Loucy (cell line): ENCODE results near the gene CFAP157.

ENCODE experiments used
- H2AFZ ChIP-seq: fragments of 200-600 bp; sonication (generic); 2 replicates; pipeline ENCODE4 v1.6.0; 2016; ENCODE audit warnings: antibody characterized with exemption, mild to moderate bottlenecking, low read length, moderate library complexity
- H3F3A ChIP-seq: fragments of 200-600 bp; 2 replicates; pipeline ENCODE4 v1.6.0; 2016; ENCODE audit warnings: antibody characterized with exemption, low read depth, mild to moderate bottlenecking
- H3K27me3 ChIP-seq: fragments of 200-600 bp; sonication (generic); 2 replicates; pipeline ENCODE4 v1.6.1; 2014; ENCODE audit warnings: low read length, mild to moderate bottlenecking; ENCODE audit not compliant: insufficient read depth, poor library complexity, severe bottlenecking
- H3K36me3 ChIP-seq: fragments of 200-600 bp; sonication (generic); 2 replicates; pipeline ENCODE4 v1.6.1; 2016; ENCODE audit warnings: low read length; ENCODE audit not compliant: insufficient read depth
- H3K4me1 ChIP-seq: fragments of 200-600 bp; sonication (generic); 2 replicates; pipeline ENCODE4 v1.5.1; 2014; ENCODE audit warnings: low read length, mild to moderate bottlenecking; ENCODE audit not compliant: insufficient read depth, poor library complexity, severe bottlenecking
- H3K4me2 ChIP-seq: fragments of 200-600 bp; sonication (generic); 2 replicates; pipeline ENCODE4 v1.6.0; 2014; ENCODE audit warnings: antibody characterized with exemption, low read length, low read depth, mild to moderate bottlenecking; ENCODE audit not compliant: poor library complexity, severe bottlenecking
- H3K4me3 ChIP-seq: fragments of 200-600 bp; sonication (generic); 2 replicates; pipeline ENCODE4 v1.5.1; 2014; ENCODE audit warnings: low read length, mild to moderate bottlenecking, mixed read lengths; ENCODE audit not compliant: poor library complexity, severe bottlenecking
- H3K79me2 ChIP-seq: fragments of 200-600 bp; sonication (generic); 2 replicates; pipeline ENCODE4 v1.6.1; 2014; ENCODE audit warnings: low read length; ENCODE audit not compliant: insufficient read depth
- H3K9ac ChIP-seq: fragments of 200-600 bp; sonication (generic); 2 replicates; pipeline ENCODE4 v1.6.0; 2014; ENCODE audit warnings: mild to moderate bottlenecking, low read depth, low read length, moderate library complexity; ENCODE audit not compliant: poor library complexity, severe bottlenecking
- H3K9me2 ChIP-seq: fragments of 200-600 bp; sonication (generic); replicated peaks from 2 replicates; pipeline ENCODE4 v1.6.1; 2016; ENCODE audit warnings: low read depth, low read length, mixed read lengths
- H3K9me3 ChIP-seq: fragments of 200-600 bp; sonication (generic); 2 replicates; pipeline ENCODE4 v1.6.1; 2014; ENCODE audit warnings: mild to moderate bottlenecking, antibody characterized with exemption, low read length, low read depth; ENCODE audit not compliant: insufficient read depth
- H4K20me1 ChIP-seq: fragments of 200-600 bp; sonication (generic); 2 replicates; pipeline ENCODE4 v1.6.0; 2014; ENCODE audit warnings: antibody characterized with exemption, low read length, mild to moderate bottlenecking; ENCODE audit not compliant: insufficient read depth, poor library complexity, severe bottlenecking
- CTCF ChIP-seq: fragments of 200-600 bp; sonication (generic); conservative IDR thresholded peaks from 2 replicates; pipeline ENCODE4 v1.5.1; 2014; ENCODE audit warnings: mild to moderate bottlenecking, antibody characterized with exemption, low read length
- EZH2phosphoT487 ChIP-seq: fragments of 200-600 bp; IDR thresholded peaks from 2 replicates; pipeline ENCODE4 v1.6.1; 2018; ENCODE audit warnings: antibody characterized with exemption, mild to moderate bottlenecking, moderate library complexity, borderline replicate concordance

Gene CFAP157

DNA sequence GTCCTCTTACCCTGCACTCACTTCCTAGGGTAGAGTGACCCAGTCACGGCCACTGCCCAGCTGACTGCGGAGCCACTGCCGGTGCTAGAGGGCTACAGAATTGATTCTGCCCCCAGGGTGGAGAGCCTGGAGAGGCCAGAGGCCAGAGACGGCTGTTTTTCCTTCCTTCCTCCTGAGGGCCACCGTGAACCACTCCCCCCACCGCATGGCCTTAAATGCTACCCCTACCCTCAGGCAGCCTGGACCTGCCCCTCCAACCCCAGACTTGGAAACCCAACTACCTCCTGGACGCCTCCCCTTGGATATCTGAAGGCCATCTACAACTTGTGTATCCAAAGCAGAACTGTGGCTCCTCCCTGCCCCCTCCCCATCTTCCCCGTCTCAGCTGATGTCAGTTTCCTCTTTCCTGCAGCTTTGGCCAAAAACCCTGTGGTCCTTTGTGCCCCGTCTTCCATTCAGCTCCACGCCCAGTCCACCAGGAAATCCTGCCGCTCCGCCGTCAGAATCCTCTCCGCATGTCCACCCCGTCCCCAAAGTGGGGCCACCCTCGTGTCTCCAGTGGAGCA, 55.4 kb downstream of the CFAP157 start:
- Histone ChIP-seq H2AFZ (no peak overlapping the region), H3K9me3 (no peaks in the 10 kb centered on the region), H3K9ac (no peak overlapping the region), H3K4me1 (peaks cover 4% of the 10 kb centered on the region), H3K36me3 (peaks cover 46% of the 10 kb centered on the region; the same call in 1 of the 2 replicates), H3K27me3 (no peaks in the 10 kb centered on the region), H3K79me2 (peaks cover 54% of the 10 kb centered on the region), H3K4me3 (no peak overlapping the region), H4K20me1 (peaks cover 21% of the 10 kb centered on the region), H3K4me2 (no peak overlapping the region), H3K9me2 (no peaks in the 10 kb centered on the region), H3F3A (no peaks in the 10 kb centered on the region)
- TF ChIP-seq CTCF (no peak), EZH2phosphoT487 (no peak)

- no peak overlapping the region for H3K9ac ChIP-seq
- peaks cover 21% of the 10 kb centered on the region for H3K4me1 ChIP-seq
- no peak overlapping the region for H3K4me2 ChIP-seq
- no peaks in the 10 kb centered on the region for H3F3A ChIP-seq
- H3K9me3 ChIP-seq: no peaks in the 10 kb centered on the region
- peaks cover 31% of the 10 kb centered on the region for H4K20me1 ChIP-seq
- H3K79me2 ChIP-seq: peaks cover 71% of the 10 kb centered on the region
- H2AFZ ChIP-seq: no peak overlapping the region
- TF ChIP-seq EZH2phosphoT487: no peak
- TF ChIP-seq CTCF: peak; percentile 69
- H3K36me3 ChIP-seq: peaks cover 44% of the 10 kb centered on the region; the same call in 1 of the 2 replicates
- H3K4me3 ChIP-seq: no peak overlapping the region
- H3K9me2 ChIP-seq: no peaks in the 10 kb centered on the region
- H3K27me3 ChIP-seq: no peaks in the 10 kb centered on the region
Observed at GRCh38 chr9:127763918-127764384, 57.2 kb downstream of the CFAP157 start.

DNA sequence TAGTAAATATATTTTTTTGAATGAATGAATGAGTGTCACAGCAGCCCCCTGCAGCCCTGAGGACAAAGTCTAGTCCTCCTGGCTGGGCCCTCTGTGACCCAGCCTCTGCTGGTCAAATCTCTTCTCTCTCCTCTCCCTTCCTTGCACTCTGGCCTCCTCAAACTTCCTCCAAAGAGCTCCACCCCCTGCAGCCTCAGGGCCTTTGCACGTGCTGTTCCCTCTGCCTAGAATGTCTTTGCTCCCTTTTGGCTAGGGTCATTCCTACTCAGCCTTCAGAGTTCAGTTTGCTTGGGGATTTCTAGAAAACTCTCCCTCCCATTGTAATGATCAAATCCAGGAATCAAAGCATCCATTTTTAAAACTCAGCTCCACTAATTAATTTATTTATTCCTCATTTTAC, 58.6 kb downstream of the CFAP157 start:
- Histone ChIP-seq H3K36me3 (peaks cover 40% of the 10 kb centered on the region; the same call in 1 of the 2 replicates), H3K9me3 (no peaks in the 10 kb centered on the region), H3K4me2 (no peak overlapping the region), H2AFZ (no peak overlapping the region), H3F3A (no peaks in the 10 kb centered on the region), H3K4me3 (no peak overlapping the region), H3K79me2 (peaks cover 85% of the 10 kb centered on the region), H3K9ac (no peak overlapping the region), H3K27me3 (no peaks in the 10 kb centered on the region), H3K4me1 (peaks cover 31% of the 10 kb centered on the region), H3K9me2 (no peaks in the 10 kb centered on the region), H4K20me1 (peaks cover 41% of the 10 kb centered on the region)
- TF ChIP-seq CTCF (no peak), EZH2phosphoT487 (no peak)
